Ureter (tissue), 1 donor: ENCODE measurements around the gene B3GAT3. TPM values are rescaled to one million over a fixed set of nuclear protein-coding genes. Genes with fewer than 3 reads are reported as not detected.
"Not testable (repeated sequence)": the region's sequence is repeated elsewhere in the genome, so short reads cannot be mapped to it uniquely, and the experiment has no call there.

ENCODE experiments used
- DNase-seq: peaks from one replicate; pipeline ENCODE4 v3.0.0-alpha.2; 2020; ENCODE audit warnings: low spot score
- total RNA-seq: library from RNA; stranded (reverse); gene quantifications from one replicate; pipeline ENCODE4 v1.2.4, GENCODE V29; 2023
- donor health status: DM: yes; HTN: yes; CAD: no.

B3GAT3 gene
- total RNA-seq, 1 donor from 2014 or later = 50.7 TPM

- no peak for DNase-seq
These were observed 42.5 kb downstream of the B3GAT3 start for GRCh38 chr11:62579252-62579651.

GRCh38 chr11:62578541-62578940, 43.2 kb downstream of the B3GAT3 start:
- DNase-seq = no peak

GRCh38 chr11:62577046-62577714, 44.6 kb downstream of the B3GAT3 start:
- DNase-seq = no peak

- DNase-seq = no peak
These were observed 45.9 kb downstream of the B3GAT3 start for GRCh38 chr11:62575837-62576236.

GRCh38 chr11:62575156-62575555, 46.6 kb downstream of the B3GAT3 start:
- no peak for DNase-seq

GRCh38 chr11:62574363-62575071, 47.3 kb downstream of the B3GAT3 start:
- no peak for DNase-seq

- peak; percentile 99 for DNase-seq
These were observed 48.0 kb downstream of the B3GAT3 start, which contains the start of gene EEF1G for GRCh38 chr11:62573592-62574362. Gene EEF1G, minus strand, starts transcription at chr11:62573891. Its CDS starts 49 bp downstream, at chr11:62573842.

- no peak for DNase-seq
These were observed 48.7 kb downstream of the B3GAT3 start for GRCh38 chr11:62573006-62573591.

- no peak for DNase-seq
These were observed 49.4 kb downstream of the B3GAT3 start for GRCh38 chr11:62572431-62572830.

- DNase-seq = not testable (repeated sequence)
These were observed 50.3 kb downstream of the B3GAT3 start for GRCh38 chr11:62571493-62571892.

GRCh38 chr11:62570903-62571302, 50.9 kb downstream of the B3GAT3 start:
- DNase-seq = not testable (repeated sequence)

- no peak for DNase-seq
These were observed 52.2 kb downstream of the B3GAT3 start for GRCh38 chr11:62569611-62570010.

- no peak for DNase-seq
These were observed 54.7 kb downstream of the B3GAT3 start for GRCh38 chr11:62567018-62567633.

- no peak for DNase-seq
These were observed 55.5 kb downstream of the B3GAT3 start for GRCh38 chr11:62566247-62566646.

Other genes with a start within 250 kb of the B3GAT3 start
- gene SCGB1A1, start 203.0 kb downstream of the B3GAT3 start, total RNA-seq = not detected
- 546 TPM for gene AHNAK, start 75.2 kb downstream of the B3GAT3 start, total RNA-seq
- gene EEF1G, start 48.1 kb downstream of the B3GAT3 start, total RNA-seq = 1,627 TPM
- gene TUT1, start 30.5 kb downstream of the B3GAT3 start, total RNA-seq = 30.4 TPM
- gene MTA2, start 20.1 kb downstream of the B3GAT3 start, total RNA-seq = 128 TPM
- gene EML3, start 9.2 kb downstream of the B3GAT3 start, total RNA-seq = 83.2 TPM
- gene ROM1, start 8.7 kb downstream of the B3GAT3 start, total RNA-seq = 5.4 TPM
- 271 TPM for gene GANAB, start 24.6 kb upstream of the B3GAT3 start, total RNA-seq
- 19.2 TPM for gene INTS5, start 31.3 kb upstream of the B3GAT3 start, total RNA-seq
- 52.6 TPM for gene C11orf98, start 43.2 kb upstream of the B3GAT3 start, total RNA-seq
- 20.7 TPM for gene CSKMT, start 43.3 kb upstream of the B3GAT3 start, total RNA-seq
- 6.6 TPM for gene UQCC3, start 49.7 kb upstream of the B3GAT3 start, total RNA-seq
- 9.8 TPM for gene LBHD1, start 50.3 kb upstream of the B3GAT3 start, total RNA-seq
- 90.5 TPM for gene UBXN1, start 57.1 kb upstream of the B3GAT3 start, total RNA-seq
- 5.0 TPM for gene LRRN4CL, start 67.5 kb upstream of the B3GAT3 start, total RNA-seq
- gene BSCL2, start 85.4 kb upstream of the B3GAT3 start, total RNA-seq = 55.9 TPM
- not detected for gene GNG3, start 85.7 kb upstream of the B3GAT3 start, total RNA-seq
- gene HNRNPUL2, start 105.5 kb upstream of the B3GAT3 start, total RNA-seq = 50.4 TPM
- 36.7 TPM for gene TTC9C, start 106.5 kb upstream of the B3GAT3 start, total RNA-seq
- gene ZBTB3, start 132.2 kb upstream of the B3GAT3 start, total RNA-seq = 16.0 TPM
- 76.6 TPM for gene POLR2G, start 139.6 kb upstream of the B3GAT3 start, total RNA-seq
- gene TAF6L, start 149.4 kb upstream of the B3GAT3 start, total RNA-seq = 22.1 TPM
- 63.9 TPM for gene TMEM179B, start 165.4 kb upstream of the B3GAT3 start, total RNA-seq
- gene TMEM223, start 170.0 kb upstream of the B3GAT3 start, total RNA-seq = 18.4 TPM
- 94.6 TPM for gene NXF1, start 183.5 kb upstream of the B3GAT3 start, total RNA-seq
- gene STX5, start 210.1 kb upstream of the B3GAT3 start, total RNA-seq = 30.1 TPM
- not detected for gene TEX54, start 210.9 kb upstream of the B3GAT3 start, total RNA-seq
- gene WDR74, start 217.6 kb upstream of the B3GAT3 start, total RNA-seq = 58.8 TPM